BLaER1 treated with 17β-estradiol and CSF1 and Interleukin-3, amounts not matched to agents 10 nM and 100 nM (cell line): Measurements from ENCODE around the gene MCTP2.

Experiments used
- H3K27ac ChIP-seq, 11 experiments: shearing (Covaris generic); formaldehyde crosslinking; 2 replicates each; pipeline ENCODE4 v1.8.1; 2022
- H3K27me3 ChIP-seq, 11 experiments: shearing (Covaris generic); formaldehyde crosslinking; 2 replicates each; pipeline ENCODE4 v1.8.1; 2022
- H3K36me3 ChIP-seq, 11 experiments: shearing (Covaris generic); formaldehyde crosslinking; 2 replicates each; pipeline ENCODE4 v1.8.1; 2022
- H3K4me1 ChIP-seq, 10 experiments: shearing (Covaris generic); formaldehyde crosslinking; 2 replicates each; pipeline ENCODE4 v1.8.1; 2022
- H3K4me2 ChIP-seq, 11 experiments: shearing (Covaris generic); formaldehyde crosslinking; 2 replicates each; pipeline ENCODE4 v1.8.1; 2022
- H3K4me3 ChIP-seq, 10 experiments: shearing (Covaris generic); formaldehyde crosslinking; 2 replicates each; pipeline ENCODE4 v1.8.1; 2022
- H3K9ac ChIP-seq, 11 experiments: shearing (Covaris generic); formaldehyde crosslinking; 2 replicates each; pipeline ENCODE4 v1.8.1; 2022
- H3K9me3 ChIP-seq, 11 experiments: shearing (Covaris generic); formaldehyde crosslinking; replicated peaks in 1 of 11; 2 replicates each; pipeline ENCODE4 v1.8.1; 2022
- H4K20me1 ChIP-seq, 11 experiments: shearing (Covaris generic); formaldehyde crosslinking; 2 replicates each; pipeline ENCODE4 v1.8.1; 2022
- Cebpa-rat ChIP-seq, 11 experiments: shearing (Covaris generic); IDR thresholded peaks; 2 replicates each; pipeline ENCODE4 v1.8.1; 2022

Gene MCTP2

GRCh38 chr15:94503293-94503692, 271.9 kb downstream of the MCTP2 start:
- H3K4me1 ChIP-seq, result no peaks in the 10 kb centered on the region
- H3K9me3 ChIP-seq, result peaks cover 15 to 59% (median 28%) of the 10 kb centered on the region in 11 experiments
- TF ChIP-seq Cebpa-rat (IDR thresholded peaks at IDR 0.05), result no peak
- no peak overlapping the region for H3K27ac ChIP-seq
- no peak overlapping the region for H3K4me3 ChIP-seq
- H3K4me2 ChIP-seq, result no peak overlapping the region
- H3K27me3 ChIP-seq, result no peaks in the 10 kb centered on the region
- no peak overlapping the region for H3K9ac ChIP-seq
- no peaks in the 10 kb centered on the region for H3K36me3 ChIP-seq
- no peaks in the 10 kb centered on the region for H4K20me1 ChIP-seq

- no peaks in the 10 kb centered on the region for H3K4me1 ChIP-seq
- peaks cover 0 to 19% (median 0%) of the 10 kb centered on the region in 11 experiments; a peak in 5 of 22 replicates for H3K9me3 ChIP-seq
- no peak for TF ChIP-seq Cebpa-rat (IDR thresholded peaks at IDR 0.05)
- H3K4me3 ChIP-seq, result no peak overlapping the region
- H3K27ac ChIP-seq, result no peak overlapping the region
- H3K36me3 ChIP-seq, result no peaks in the 10 kb centered on the region
- H3K4me2 ChIP-seq, result no peak overlapping the region
- no peaks in the 10 kb centered on the region for H4K20me1 ChIP-seq
- no peaks in the 10 kb centered on the region for H3K27me3 ChIP-seq
- no peak overlapping the region for H3K9ac ChIP-seq
Measured at GRCh38 chr15:94509259-94509658, 277.9 kb downstream of the MCTP2 start.

GRCh38 chr15:94522125-94522524, 290.8 kb downstream of the MCTP2 start:
- H4K20me1 ChIP-seq, result no peaks in the 10 kb centered on the region
- no peak for TF ChIP-seq Cebpa-rat (IDR thresholded peaks at IDR 0.05)

GRCh38 chr15:94523873-94524272, 292.5 kb downstream of the MCTP2 start:
- Histone ChIP-seq H4K20me1 (no peaks in the 10 kb centered on the region), H3K4me2 (no peak overlapping the region), H3K9me3 (no peaks in the 10 kb centered on the region)

More at GRCh38 chr15:94522125-94522524, 290.8 kb downstream of the MCTP2 start:
- Histone ChIP-seq H3K9ac (no peak overlapping the region), H3K27ac (no peak overlapping the region), H3K4me3 (no peak overlapping the region), H3K9me3 (peaks cover 0 to 5% (median 4%) of the 10 kb centered on the region in 11 experiments; a peak in 8 of 22 replicates), H3K4me2 (no peak overlapping the region), H3K4me1 (no peaks in the 10 kb centered on the region), H3K27me3 (no peaks in the 10 kb centered on the region), H3K36me3 (no peaks in the 10 kb centered on the region)

GRCh38 chr15:94524565-94524964, 293.2 kb downstream of the MCTP2 start:
- Histone ChIP-seq H3K36me3 (no peaks in the 10 kb centered on the region), H4K20me1 (no peaks in the 10 kb centered on the region), H3K4me2 (no peak overlapping the region), H3K9ac (no peak overlapping the region), H3K4me3 (no peak overlapping the region), H3K27me3 (no peaks in the 10 kb centered on the region), H3K4me1 (no peaks in the 10 kb centered on the region), H3K27ac (no peak overlapping the region), H3K9me3 (no peaks in the 10 kb centered on the region)
- TF ChIP-seq Cebpa-rat (IDR thresholded peaks at IDR 0.05), result no peak

More at GRCh38 chr15:94523873-94524272, 292.5 kb downstream of the MCTP2 start:
- H3K27ac ChIP-seq, result no peak overlapping the region
- H3K9ac ChIP-seq, result no peak overlapping the region
- H3K27me3 ChIP-seq, result no peaks in the 10 kb centered on the region
- H3K4me1 ChIP-seq, result no peaks in the 10 kb centered on the region
- H3K36me3 ChIP-seq, result no peaks in the 10 kb centered on the region
- no peak overlapping the region for H3K4me3 ChIP-seq
- TF ChIP-seq Cebpa-rat (IDR thresholded peaks at IDR 0.05), result no peak

GRCh38 chr15:94526071-94526689, 294.8 kb downstream of the MCTP2 start:
- H3K4me3 ChIP-seq, result no peak overlapping the region
- H3K9me3 ChIP-seq, result no peaks in the 10 kb centered on the region
- no peaks in the 10 kb centered on the region for H3K27me3 ChIP-seq
- no peak overlapping the region for H3K27ac ChIP-seq
- no peaks in the 10 kb centered on the region for H3K4me1 ChIP-seq
- TF ChIP-seq Cebpa-rat (IDR thresholded peaks at IDR 0.05), result no peak
- H3K36me3 ChIP-seq, result no peaks in the 10 kb centered on the region
- no peak overlapping the region for H3K9ac ChIP-seq
- no peak overlapping the region for H3K4me2 ChIP-seq
- no peaks in the 10 kb centered on the region for H4K20me1 ChIP-seq

GRCh38 chr15:94532226-94532625, 300.9 kb downstream of the MCTP2 start:
- Histone ChIP-seq H3K9ac (no peak overlapping the region), H3K27ac (no peak overlapping the region), H3K4me2 (no peak overlapping the region), H3K27me3 (no peaks in the 10 kb centered on the region), H3K36me3 (no peaks in the 10 kb centered on the region), H3K4me3 (no peak overlapping the region), H3K9me3 (no peaks in the 10 kb centered on the region), H3K4me1 (no peaks in the 10 kb centered on the region), H4K20me1 (no peaks in the 10 kb centered on the region)
- TF ChIP-seq Cebpa-rat (IDR thresholded peaks at IDR 0.05), result no peak
